LNCaP clone FGC (cell line): Measurements from ENCODE around the gene IGFL2.

Source experiments
- DNase-seq: peaks from one replicate; pipeline ENCODE4 v3.0.0-alpha.2; 2011; ENCODE audit warnings: low read depth
- H3K4me3 ChIP-seq: 2 replicates; pipeline ENCODE4 v1.5.1; 2011; ENCODE audit warnings: mild to moderate bottlenecking, low read depth, low read length, control low read depth
- CTCF ChIP-seq: IDR thresholded peaks from 2 replicates; pipeline ENCODE4 v1.5.1; 2012; ENCODE audit warnings: mild to moderate bottlenecking; ENCODE audit not compliant: control insufficient read depth, insufficient read depth; ENCODE audit errors: extremely low read depth

Gene IGFL2

GRCh38 chr19:46126086-46126580 lies 21.9 kb upstream of the IGFL2 start:
- DNase-seq: no peak
- no peak for TF ChIP-seq CTCF
- no peak overlapping the region for H3K4me3 ChIP-seq

GRCh38 chr19:46131485-46132143 lies 16.4 kb upstream of the IGFL2 start:
- H3K4me3 ChIP-seq: no peak overlapping the region
- no peak for TF ChIP-seq CTCF
- DNase-seq: no peak

- TF ChIP-seq CTCF: no peak
- no peak for DNase-seq
- H3K4me3 ChIP-seq: no peak overlapping the region
Measured at GRCh38 chr19:46132508-46133100, 15.4 kb upstream of the IGFL2 start.

GRCh38 chr19:46133101-46133627 lies 14.9 kb upstream of the IGFL2 start:
- H3K4me3 ChIP-seq: no peak overlapping the region
- no peak for TF ChIP-seq CTCF
- peak; percentile 86 for DNase-seq

- H3K4me3 ChIP-seq: no peak overlapping the region
- no peak for DNase-seq
- TF ChIP-seq CTCF: no peak
Measured at GRCh38 chr19:46133777-46134241, 14.2 kb upstream of the IGFL2 start.

- TF ChIP-seq CTCF: no peak
- DNase-seq: no peak
- H3K4me3 ChIP-seq: no peak overlapping the region
Measured at GRCh38 chr19:46134527-46134926, 13.5 kb upstream of the IGFL2 start.

- DNase-seq: no peak
- no peak overlapping the region for H3K4me3 ChIP-seq
- no peak for TF ChIP-seq CTCF
Measured at GRCh38 chr19:46137915-46138473, 10.0 kb upstream of the IGFL2 start.
